Middle frontal gyrus (tissue), 1 donor: ENCODE results near the gene CBX5.
"Not testable (repeated sequence)": the region's sequence is repeated elsewhere in the genome, so short reads cannot be mapped to it uniquely, and the experiment has no call there.

Experiments used
- DNase-seq: peaks from one replicate; pipeline ENCODE4 v3.0.0-alpha.2; 2015; ENCODE audit warnings: low spot score; ENCODE audit errors: extremely low spot score

Gene CBX5

GRCh38 chr12:54199034-54199433 is 80.9 kb downstream of the CBX5 start:
- no peak for DNase-seq

DNA sequence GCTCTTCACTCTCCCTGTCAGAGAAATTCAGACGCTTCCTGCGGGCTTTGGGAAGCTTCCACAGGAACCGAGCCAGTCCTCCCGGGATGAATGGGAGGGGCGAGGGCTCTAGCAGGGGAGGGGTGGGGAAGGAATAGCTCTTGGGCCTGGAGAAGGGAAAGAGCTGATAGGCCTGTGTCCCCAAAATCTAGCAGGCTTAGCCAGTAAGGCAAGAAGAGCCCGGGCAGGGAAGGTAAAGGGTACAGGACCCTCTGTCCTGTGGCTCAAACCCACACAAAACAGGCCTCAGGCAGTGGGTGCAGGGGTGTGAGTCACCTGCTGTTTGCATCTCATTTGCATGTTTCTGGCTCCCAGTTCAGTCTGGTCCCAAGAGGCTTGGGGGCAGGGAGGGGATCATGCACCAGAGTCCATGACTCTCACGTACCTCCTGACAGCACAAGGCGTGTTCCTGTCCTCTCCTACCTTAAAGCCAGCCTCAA is 82.5 kb downstream of the CBX5 start:
- DNase-seq: no peak

DNA sequence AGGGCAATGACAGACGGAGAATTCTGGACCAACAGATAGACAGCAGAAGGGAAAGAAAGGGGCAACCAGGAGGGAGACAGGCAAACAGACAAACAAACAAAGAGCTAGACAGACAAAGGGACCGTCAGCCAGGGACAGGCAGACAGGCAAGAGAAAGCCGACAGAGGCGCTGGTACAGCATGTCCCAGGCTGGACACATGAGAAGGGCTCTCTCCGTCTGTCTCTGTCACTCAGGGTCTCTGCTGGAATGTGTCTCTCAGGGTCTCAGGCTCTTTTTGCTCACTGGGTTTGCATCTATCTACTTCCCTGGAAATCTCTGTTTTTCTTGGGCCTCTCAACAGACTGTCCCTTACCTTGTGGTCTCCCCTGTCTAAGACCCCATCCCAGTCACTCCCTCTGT is 82.9 kb downstream of the CBX5 start:
- no peak for DNase-seq

DNA sequence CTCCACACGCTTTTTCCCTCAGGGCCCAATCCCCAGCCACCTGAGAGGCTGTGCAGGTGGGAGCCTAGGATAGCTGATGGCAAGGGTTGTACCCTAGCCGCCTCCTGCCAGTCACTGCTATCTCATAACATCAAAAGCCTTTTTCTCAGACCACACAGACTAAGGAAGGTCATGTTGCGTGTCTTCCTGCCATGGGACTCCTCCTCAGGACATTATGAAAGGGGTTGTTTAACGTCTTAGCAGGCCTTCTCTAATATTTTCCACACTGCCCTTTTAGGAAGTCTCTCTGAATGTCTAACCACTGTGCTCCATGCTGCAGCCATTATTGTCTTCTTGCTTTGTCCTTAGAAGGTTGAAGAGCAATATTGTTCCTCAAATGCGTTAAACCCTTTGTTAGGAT is 83.5 kb downstream of the CBX5 start:
- no peak for DNase-seq

GRCh38 chr12:54195737-54196347 is 84.1 kb downstream of the CBX5 start:
- DNase-seq: no peak

GRCh38 chr12:54195080-54195736 is 84.7 kb downstream of the CBX5 start:
- DNase-seq: no peak

DNA sequence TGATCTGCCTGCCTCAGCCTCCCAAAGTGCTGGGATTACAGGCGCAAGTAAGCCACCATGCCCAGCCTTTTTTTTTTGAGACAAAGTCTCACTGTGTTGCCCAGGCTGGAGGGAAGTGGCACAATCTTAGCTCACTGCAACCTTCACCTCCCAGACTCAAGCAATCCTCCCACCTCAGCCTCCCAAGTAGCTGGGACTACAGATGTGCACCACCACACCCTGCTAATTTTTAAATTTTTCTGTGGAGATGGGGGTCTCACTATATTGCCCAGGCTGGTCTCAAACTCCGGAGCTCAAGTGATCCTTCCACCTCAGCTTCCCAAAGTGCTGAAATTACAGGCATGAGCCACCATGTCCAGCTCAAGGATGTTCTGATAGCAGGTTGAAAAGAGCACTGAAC is 85.3 kb downstream of the CBX5 start:
- not testable (repeated sequence) for DNase-seq

GRCh38 chr12:54193434-54193833 is 86.5 kb downstream of the CBX5 start:
- no peak for DNase-seq

DNA sequence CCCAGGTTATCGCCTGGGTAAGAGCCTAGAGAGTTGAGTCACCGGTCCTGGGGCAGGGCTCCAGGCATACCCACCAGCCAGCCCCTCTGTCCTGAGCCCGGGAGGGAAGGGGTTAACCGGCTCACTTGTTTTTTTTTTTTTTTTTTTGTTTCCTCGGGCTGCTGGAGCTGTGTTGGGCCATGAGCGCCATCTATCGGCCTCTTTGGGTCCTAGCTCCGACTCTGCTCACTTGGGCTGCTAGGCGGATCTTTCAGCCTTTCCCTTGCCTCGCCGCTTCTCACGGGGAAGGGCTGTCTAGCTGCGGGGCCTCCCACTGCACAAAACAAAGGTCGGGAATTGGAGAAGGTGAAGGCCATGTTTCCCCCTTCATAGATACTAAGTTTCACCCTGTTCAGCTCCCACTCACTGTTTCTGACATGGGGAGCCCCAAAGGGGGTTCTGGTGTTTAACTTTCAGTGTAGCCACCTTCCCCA is 88.3 kb downstream of the CBX5 start:
- peak; percentile 67 for DNase-seq

- DNase-seq: no peak
These were observed 88.8 kb downstream of the CBX5 start for GRCh38 chr12:54191126-54191525.

- no peak for DNase-seq
These were observed 90.8 kb downstream of the CBX5 start for GRCh38 chr12:54189198-54189539.

DNA sequence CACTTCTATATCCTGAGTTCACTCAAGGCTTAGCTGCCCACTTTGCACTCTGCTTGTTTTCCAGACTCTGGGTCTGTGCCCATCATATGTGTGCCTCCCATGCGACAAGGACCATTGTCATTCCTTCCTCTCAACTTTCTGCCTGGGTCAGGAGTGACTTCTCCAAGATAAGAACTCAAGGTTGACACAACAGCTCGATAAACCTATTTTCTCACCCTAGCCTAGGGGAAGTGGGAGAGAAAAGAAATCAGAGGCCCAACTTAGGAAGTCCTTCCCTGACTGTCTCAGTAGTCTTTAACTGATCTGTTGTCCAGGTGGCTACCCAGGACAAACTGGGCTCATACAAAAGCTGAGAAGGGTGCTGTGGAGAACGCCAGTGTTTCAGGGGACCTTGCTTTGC is 92.8 kb downstream of the CBX5 start:
- no peak for DNase-seq

DNA sequence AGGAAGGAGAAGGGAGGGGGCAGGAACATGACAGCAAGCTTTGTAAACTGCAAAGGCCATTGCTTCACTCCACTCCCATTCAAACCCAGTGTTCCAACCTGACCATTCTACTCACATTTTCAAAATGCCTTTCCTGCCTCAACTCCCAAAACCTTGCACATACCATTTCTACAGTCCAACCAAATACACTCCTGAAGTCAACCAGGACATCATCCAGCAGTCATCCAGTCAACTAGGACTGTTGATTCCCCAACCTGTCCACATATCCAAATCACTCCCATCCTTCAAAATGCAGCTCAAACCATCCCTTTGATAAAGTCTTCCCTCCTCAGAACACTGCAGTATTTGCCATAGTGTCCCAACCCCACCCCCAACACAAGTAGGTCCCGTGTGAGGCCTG is 94.0 kb downstream of the CBX5 start:
- DNase-seq: no peak

GRCh38 chr12:54185297-54185696 is 94.6 kb downstream of the CBX5 start:
- DNase-seq: not testable (repeated sequence)

- no peak for DNase-seq
These were observed 95.7 kb downstream of the CBX5 start for GRCh38 chr12:54184024-54184805.

DNA sequence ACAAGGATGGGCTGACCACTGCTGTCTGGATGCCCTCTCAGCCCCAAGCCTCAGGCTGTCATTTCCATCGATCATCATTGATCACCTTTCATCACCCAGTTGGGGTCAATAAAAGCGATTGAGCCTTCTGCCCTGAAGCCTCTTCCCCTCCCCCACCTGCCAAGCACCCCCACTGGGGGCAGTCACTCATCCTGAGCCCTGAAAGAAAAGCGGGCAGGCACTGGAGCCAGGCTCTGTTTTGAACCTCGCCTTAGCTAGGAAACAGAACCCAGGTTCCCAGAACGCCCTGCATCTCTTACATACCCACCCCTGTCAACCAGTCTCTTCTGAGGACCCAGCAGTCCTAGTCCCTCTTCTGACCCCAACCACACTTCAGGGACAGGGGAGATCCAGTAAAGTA is 96.9 kb downstream of the CBX5 start:
- no peak for DNase-seq

DNA sequence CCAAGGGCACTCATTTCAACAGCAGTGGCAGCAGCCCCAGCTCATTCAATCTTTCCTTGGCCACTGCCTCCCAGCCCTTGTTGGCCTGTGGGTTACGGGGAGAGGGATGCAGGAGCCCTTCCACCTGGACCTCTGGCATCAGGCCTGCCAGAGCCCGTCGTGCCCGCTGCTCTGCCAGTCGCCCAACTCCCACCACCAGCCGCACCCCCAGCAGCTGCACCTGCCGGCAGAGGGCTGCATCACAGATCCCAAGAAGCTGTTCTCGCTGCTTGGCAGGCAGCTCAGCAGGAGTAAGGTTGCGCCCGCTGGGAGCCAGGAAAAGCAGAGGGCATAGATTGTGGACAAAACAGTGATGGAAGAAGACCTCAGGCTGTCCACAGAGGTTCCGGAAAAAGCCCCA is 97.8 kb downstream of the CBX5 start:
- no peak for DNase-seq
